Measurements from ENCODE around the gene PKIG.

- TF ChIP-seq POLR2A (IDR thresholded peaks at IDR 0.05; ENCODE audit: low read depth, low read length): no peak
- TF ChIP-seq POLR2AphosphoS5 (IDR thresholded peaks at IDR 0.05; ENCODE audit: low read depth, low read length): no peak
- no peak for TF ChIP-seq TAF1 (IDR thresholded peaks at IDR 0.05; ENCODE audit: low read depth, low read length)
- TF ChIP-seq POU2F2 (IDR thresholded peaks at IDR 0.05; ENCODE audit: low read depth, low read length): no peak
- TF ChIP-seq SPI1 (IDR thresholded peaks at IDR 0.05; ENCODE audit: low read depth, low read length): no peak
Measured at GRCh38 chr20:44589537-44589936, 7.2 kb downstream of the PKIG start.

All from GM12891 (cell line).